HG03280 (cell line): ENCODE results near the gene ADAM19.

Experiments used
- ATAC-seq: cut with Tn5 transposase; IDR thresholded peaks from one replicate; pipeline ENCODE4 v1.9.1; 2021; ENCODE audit warnings: mild to moderate bottlenecking, moderate library complexity; ENCODE audit not compliant: unreplicated experiment

The ADAM19 gene

DNA sequence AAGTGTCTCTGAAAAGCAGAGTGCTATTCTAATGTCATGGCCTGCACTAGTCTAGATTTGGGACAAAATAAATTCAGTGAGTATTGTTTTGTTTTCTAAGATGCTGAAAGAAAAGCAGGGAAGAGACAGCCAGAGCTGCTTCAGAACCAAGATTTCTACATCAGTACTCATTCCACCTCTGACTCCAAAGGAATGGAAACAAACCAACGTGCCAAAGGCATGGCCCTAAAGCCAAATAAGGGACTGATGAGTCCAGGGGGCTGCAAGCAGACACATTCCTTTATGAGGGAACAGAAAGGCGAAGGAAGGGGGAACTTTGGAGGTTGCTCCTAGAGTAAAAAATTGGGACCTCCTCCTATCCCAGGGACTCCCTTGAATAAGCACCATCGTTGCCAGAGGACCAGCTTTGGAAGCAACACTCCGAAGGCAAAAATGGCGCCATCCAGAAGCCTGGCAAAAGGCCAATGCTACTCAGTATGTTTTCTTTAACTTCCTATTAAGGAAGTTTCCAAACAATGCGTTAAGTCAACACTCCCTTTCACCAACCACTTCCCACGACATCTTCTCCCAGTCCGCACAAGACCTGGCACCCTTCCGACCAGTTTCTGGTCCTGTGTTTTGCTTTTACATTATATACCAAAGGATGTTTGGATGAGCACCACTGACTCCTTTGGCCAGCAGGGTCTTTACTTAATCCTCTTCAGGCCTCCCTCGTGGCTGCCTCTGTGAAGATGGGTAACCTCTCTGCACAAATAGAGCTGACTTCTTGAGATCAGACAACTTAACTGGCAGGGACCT lies 31.6 kb downstream of the ADAM19 start:
- ATAC-seq, result no peak

DNA sequence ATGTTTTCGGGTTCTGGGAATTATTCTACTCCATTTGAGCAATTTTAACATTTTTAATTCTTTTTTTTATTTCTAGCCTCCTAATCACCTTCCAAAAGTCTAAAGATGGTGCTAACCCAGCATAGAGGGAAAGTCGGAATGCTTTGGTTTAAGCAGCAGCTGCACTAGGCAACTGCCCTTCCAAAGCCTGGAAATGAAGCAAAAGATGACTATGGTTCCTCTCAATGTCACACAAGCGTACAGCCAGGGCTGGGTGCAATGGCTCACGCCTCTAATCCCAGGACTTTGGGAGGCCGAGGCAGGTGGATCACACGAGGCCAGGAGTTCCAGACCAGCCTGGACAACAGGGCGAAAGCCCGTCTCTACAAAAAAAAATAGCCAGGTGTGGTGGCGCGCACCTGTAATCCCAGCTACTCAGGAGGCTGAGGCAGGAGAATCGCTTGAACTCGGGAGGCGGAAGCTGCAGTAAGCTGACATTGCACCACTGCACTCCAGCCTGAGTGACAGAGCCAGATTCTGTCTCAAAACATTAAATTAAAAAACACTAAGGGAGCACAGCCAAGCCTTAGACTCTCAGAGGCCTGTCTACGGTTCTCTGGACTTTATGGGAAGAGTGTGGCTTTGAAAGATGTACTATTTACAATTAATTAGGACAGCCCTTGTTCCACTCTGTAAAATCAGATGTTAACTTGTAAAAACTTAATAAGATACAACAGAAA lies 33.1 kb downstream of the ADAM19 start:
- ATAC-seq, result no peak

DNA sequence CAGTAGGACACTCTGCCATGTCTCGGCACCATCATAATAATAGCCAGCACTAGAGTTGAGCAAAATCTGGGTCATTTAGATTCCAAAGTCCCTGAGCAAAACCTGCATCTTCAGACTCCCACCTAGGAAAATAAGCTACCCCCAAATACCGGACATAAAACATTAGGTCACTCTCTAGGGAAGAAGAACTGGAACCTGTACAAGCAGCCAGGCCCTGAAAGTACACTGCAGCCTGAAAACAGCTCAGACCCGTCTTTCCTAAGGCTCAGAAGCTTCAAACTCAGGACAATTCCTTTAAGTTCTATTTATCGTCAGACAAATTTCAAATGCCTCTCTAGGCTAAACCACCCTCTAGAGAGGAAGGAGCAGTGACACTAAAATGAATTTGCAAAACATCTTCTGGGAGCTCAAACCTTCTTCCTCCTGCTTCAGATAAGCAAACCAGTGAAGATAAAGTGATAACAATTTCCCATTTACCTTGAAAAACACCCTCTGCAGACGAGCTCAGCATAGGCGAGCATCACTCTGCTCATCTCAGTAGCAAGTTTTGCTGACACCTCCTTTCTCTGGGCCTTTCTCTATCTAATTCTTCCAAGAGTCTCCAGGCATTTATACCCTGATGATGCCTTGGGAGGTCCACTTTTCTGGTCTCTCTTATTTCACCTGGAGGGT lies 34.0 kb downstream of the ADAM19 start:
- peak; percentile 2 for ATAC-seq

DNA sequence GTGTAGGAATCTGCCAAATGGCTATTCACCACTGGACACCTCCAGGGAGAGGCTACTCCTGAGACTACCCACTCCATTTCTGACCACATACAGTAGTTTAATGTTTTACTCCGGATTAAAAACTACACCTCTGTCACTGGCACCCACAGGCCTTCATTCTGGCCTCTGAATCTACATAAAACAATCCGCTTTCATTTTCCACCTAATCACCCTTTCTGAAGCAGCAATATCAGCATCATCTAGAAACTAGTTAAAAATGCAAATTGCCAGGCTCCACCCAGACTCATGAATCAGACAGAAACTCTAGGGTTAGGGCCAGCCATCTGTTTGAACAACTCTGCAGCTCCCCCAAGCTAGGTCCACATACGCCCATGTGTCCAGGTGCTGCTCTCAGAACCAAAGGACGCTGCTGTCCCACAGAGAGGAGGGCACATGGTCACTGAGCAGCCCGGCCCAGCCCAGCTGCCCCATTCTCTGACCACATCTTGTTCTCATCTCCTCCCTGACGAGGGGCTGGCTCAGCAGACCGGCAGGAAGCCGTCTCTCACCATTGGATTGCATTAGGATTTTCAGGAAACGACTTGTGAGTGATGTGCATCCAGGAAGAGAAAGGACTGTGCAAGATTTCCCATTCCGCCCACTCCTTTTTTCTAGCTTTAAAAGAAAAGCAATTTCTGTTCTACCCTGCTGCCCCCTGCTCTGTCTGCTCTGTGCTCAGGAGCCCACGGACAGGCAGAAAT lies 34.7 kb downstream of the ADAM19 start:
- peak; percentile 95 for ATAC-seq

DNA sequence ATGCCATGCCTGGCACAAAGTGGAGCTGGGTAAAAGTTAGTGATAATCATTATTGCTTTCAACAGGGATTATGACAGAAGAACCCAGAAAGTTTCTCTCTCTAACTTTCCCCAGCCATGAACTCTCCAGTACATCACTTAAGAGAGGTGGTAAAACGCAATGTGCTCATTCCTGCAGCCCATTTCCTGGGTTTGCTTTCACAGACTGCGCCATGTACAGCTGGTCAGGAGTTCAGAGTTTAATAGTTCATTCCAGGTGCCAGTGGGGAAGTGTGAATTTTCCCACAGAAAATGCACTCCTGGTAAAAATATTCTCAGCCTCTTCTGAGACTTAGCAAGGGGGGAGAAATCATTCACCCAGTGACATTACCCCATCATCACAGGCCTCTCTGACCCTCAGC lies 35.5 kb downstream of the ADAM19 start:
- no peak for ATAC-seq

DNA sequence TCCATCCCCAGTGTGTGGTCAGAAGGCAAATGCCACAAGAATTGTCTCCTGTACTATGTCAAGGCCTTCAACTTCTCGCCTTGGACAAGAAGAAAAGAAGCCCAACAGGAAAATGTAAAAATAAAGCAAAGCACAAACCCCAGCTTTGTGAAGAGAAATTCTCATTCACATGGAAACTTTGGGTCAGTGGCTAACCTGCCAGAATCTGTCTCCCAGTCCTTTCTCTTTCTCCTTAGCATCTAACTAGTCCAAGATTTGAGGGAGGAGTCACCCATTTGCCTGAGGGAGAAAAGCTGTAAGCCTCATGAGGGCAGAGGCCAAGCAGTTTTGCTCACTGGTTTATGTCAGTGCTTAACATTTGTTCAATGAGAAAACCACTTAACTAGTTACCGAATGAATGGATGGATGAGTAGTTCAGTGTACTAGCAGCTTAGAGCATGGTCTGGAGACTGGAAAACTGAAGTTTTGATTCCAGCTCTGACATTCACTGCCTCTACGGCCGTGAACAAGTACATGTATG lies 36.0 kb downstream of the ADAM19 start:
- no peak for ATAC-seq

DNA sequence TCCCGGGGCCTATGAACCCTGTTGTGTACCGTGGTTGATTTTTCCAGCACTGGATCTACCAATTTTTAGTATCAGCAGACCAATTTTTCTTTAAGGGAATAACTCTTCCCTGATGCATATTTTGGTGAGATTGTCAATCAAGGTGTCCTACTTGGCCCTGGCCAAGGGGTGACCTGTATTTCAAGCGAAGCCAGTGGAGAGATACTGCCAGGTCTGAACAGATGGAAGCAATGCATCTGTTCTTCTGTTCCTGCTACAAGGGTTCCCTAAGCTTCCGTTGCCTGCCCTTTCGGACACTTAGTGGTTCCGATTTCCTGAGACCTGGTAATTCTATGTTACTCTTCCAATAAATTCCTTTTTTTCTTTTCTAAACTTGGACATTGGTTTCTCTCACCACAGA lies 37.3 kb downstream of the ADAM19 start:
- ATAC-seq, result no peak

DNA sequence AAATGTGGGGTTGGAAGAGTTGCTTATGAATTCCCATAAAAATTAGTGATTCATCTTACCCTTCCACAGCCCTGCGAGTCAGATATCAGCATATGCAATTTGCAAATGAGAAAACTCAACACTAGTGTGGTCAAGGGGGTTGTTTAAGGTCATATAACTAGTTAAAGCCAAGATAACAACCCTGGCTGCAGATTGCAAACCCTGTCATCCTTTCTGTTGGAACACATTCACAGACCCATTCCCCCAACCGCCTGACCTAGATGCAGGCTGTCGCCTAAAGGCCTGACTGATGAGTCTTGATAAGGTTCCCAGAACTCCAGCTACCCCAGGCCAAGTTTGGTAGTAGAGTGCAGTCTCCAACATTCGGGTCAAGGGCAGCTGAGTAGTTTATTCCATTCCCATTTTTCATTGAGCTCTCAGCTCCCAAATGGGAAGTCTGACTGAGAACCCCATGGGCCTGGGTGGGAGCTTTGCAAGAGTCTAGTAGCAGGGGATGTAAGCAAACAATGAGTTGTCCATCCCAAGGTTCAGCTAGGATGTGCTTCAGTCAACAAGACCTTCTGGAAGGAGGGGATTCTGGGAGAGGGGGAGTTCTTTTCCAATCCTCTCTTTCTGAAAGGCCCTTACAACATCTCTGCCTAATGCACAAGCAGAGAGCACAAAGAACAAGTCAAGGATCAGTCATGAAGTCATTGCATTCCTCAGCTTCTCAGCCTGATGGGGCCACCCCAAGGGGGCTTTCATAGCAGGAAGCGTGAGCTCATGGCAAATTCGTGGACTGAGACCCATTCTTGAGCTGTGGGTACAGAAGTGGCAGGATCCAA lies 40.3 kb downstream of the ADAM19 start:
- no peak for ATAC-seq

DNA sequence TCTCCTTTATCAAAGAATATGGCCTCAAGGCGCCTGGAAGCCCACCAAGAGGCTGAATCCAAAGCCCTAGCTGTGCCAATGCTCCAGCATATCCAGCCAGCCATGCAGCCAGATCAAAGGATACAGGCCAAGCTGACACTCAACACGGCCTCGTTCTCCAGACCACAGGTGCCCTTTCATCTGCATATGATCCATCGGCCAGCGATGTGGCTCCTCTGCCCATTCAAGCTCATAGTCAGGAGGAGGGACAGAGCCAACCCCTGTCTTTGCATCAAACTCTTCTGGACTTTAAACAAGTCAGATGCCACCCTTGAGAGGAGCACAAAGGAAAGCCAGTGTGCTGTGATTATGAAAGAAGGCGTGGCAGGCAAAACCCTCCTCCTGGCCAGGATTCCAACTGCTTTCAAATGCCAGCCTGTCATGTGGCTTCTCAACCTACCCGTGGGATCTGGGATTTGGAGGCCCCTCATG lies 42.5 kb downstream of the ADAM19 start:
- ATAC-seq, result no peak

DNA sequence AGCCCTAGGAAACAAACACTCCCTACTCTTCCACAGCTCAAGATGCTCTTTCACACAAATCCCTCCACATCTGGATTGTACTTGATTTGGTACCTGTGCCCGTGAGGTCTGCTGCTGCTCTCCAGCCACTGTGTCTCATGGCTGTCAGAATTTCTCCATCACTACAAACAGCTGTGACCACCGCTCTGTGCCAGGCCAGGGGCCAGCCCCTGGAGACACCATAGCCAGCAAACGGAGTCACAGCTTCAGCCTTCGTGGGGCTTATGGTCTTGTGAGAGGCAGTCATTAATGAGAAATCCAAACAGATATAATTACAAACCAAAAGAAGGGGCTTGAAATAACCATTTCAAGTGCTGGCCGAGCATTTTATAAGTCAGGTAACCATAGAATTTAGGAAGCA lies 43.6 kb downstream of the ADAM19 start:
- no peak for ATAC-seq

DNA sequence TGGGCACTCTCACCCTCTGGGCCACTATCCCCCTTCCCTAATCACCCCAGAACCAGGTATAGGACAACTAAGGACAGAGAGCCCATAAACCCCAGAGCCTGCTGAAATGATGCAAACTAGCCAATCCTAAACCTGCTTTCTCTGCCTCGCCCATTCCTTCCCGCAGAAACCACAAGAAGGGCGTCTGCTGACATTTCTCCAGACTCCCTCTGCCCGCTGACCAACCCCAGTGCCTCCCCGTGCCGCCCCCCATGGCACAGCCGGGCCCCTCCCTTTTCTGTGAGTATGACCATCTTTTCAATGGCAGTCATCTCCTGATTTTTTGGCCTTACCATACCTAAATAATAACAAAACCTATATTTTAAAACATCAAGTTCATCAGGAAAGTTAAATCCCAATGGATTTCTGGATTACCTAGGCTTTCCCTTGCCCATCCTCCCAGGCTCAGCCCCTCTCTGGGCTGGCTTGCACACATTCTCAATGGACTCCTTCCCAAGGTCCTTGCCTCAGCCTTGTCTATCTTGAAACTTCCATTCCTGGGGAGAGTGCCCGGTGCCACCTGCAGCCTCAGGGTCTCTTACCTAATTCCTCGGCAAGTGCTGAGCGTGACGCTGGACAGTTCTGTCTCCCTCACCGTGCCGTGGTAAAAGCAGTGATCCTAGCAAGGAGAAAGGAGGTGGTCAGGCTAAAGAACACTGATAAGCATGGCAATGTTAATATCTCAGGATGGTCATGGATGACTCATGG lies 45.2 kb downstream of the ADAM19 start:
- no peak for ATAC-seq

DNA sequence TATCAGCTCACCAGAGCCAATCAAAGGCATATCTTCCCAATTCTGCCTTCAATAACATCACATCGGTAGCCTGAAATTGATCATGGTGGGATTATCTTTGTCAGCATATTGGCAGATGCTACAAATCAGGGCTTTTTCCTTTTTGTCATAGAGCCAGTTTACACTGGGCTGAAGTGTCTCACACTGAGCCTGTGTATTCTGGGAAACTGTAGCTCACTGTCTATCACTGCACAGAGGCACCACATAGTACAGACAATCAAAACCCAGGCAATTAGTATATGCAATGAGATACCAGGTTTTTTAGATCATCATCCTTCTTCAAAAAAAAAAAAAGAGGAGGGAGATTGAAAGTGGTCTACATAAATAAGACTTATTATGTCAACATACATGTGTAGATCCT lies 46.6 kb downstream of the ADAM19 start:
- no peak for ATAC-seq

DNA sequence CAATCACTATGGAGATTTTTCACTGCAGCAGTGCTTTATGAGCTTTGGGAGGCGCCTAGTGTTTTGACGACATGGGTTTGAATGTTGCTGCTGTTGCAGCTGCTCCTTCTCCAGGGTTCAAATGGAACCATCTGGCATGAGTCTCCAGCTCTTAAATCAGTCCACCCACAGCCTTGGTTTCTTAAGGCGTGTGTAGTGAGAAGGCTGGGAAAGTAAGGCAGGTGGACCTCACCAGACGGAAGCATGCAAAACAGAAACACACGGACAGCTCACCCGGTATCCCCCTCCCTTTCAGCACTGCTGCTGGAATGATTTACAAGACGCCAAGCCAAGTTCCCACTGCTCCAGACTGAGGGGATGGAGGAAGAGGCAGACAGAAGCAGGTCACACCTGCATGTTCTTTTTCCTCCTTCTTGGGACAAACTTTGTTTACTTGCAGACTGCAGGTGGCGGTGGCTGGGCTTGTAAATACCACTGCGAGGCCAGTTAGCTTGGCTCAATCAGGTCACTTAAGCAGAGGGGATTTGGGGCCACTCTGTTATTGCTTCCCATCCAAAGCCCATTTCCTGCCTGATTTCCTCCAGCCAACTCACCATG lies 47.4 kb downstream of the ADAM19 start:
- ATAC-seq, result no peak

DNA sequence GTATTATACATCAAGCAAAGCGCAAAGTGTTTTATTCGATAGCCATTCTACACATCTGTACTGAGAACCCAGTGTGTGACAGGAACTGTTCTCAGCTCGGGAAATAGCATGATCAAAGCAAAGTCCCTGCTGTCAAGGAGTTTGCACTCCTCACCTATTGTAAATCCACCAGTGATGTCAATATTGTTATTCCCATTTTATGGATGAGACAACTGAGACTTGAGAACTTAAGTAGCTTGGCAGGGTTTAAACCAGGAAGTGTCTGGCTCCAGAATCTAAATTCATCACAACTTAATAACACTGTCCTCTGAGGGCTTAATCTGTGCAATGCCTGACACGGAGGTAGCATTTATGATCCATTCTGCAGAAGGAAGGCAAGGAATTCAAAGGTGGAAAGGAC lies 50.7 kb downstream of the ADAM19 start:
- no peak for ATAC-seq

DNA sequence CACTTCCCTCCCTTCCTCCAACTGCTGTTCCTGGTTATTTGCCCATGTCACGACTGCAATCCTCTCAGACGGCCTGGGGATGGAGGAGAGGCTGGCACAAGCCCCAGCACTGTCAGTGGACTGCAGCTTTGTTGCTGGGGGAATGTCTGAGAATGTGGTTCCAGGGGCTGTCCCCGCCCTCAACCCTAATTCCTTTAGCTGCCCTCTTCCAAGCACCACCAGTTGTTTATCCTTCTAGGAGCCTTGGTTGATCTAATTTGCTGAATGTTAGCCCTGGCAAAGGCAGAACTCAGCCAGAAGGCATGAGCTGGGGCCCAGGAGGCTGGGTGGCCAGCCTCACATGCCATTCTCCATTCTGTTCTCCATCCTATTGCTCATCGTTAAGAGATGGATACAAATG lies 51.6 kb downstream of the ADAM19 start:
- ATAC-seq, result no peak

DNA sequence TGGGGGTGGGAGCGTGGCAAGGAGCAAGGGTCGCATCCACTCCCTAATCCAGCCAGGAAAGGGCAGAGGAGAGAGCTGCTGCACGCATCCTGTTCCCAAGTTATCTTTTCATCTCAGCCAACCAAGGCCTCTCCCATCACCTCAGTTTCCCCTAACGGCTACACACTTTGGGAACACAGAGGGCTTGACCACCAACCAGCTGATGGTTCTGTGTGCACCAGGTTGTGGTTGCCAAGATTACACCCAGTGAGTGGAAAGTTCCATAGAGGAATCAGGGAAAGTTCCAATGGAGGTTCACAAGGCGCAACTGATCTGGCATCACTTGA lies 53.9 kb downstream of the ADAM19 start:
- ATAC-seq, result no peak

DNA sequence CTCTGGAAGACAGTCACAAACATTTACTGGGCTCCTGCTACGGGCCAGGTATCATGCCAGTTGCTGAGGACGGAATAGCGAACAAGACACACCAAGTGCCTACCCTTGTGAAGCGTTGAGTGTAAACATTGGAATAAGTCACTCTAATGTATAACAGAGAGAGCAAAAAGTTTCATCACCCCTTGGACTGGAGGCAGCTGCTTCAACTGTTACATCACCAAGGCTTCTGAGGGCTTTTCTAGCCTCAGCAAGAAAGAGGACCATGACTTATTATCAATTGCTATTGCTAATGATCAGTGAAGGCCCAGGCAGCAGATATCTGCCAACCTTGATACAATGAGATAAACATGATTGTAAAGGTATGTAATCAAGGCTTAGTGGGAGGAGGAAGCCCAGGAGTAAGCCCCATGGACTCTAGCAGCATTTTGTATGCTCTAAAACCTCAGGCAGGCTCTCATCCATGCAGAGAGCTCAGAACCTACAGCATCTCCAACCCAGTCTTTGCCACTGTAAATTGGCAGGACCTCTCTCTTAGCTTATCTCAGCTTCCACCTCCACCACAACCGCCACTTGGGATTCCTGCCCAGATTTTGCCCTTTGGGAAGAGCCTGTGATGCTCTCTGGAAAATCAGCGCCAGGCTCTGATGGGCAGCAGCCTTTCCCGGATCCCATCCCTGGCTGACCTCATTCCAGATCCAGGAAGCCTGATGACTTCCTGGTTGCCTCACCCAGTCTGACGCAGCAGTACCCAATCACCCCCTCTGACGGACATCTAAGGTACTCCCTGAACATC lies 54.5 kb downstream of the ADAM19 start:
- no peak for ATAC-seq

DNA sequence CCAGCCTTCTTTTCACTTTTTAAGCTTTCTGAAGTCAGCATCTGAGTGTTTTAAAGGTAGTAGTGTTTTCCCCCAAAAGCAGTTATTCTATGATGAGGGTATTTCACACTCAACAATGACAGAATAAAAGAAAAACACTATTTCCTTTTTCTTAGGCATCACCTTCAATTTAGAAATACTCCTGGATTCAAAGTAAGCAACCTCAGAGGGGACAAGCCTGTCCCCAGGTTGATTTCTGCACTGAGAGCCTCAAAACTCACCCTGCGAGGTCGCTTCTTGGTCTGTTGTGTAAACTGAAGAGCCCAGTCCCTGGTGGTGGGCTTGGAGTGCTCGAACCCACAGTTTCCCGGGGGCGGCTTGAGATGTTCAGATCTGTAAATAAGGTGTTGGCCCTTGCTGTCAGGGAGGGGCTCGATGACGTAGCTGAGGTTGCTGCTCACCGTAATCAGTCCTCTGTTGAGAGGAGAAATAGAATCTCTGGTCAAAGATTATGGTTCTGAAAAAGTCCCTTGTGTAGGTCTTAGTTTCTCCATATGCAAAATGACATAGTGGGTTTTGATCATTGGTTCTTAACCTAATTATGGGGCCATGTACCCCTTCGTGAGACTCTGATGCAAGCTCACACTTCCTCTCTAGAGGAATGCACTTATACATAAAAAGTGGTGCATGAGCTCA lies 55.9 kb downstream of the ADAM19 start:
- peak; percentile 80 for ATAC-seq
